GM19372 (cell line): ENCODE results near the gene COL8A1.
"Not testable (repeated sequence)": the region's sequence is repeated elsewhere in the genome, so short reads cannot be mapped to it uniquely, and the experiment has no call there.

ENCODE experiments used
- ATAC-seq: cut with Tn5 transposase; IDR thresholded peaks from one replicate; pipeline ENCODE4 v1.9.1; 2021; ENCODE audit warnings: mild to moderate bottlenecking, low read depth, moderate library complexity; ENCODE audit not compliant: unreplicated experiment

Gene COL8A1

DNA sequence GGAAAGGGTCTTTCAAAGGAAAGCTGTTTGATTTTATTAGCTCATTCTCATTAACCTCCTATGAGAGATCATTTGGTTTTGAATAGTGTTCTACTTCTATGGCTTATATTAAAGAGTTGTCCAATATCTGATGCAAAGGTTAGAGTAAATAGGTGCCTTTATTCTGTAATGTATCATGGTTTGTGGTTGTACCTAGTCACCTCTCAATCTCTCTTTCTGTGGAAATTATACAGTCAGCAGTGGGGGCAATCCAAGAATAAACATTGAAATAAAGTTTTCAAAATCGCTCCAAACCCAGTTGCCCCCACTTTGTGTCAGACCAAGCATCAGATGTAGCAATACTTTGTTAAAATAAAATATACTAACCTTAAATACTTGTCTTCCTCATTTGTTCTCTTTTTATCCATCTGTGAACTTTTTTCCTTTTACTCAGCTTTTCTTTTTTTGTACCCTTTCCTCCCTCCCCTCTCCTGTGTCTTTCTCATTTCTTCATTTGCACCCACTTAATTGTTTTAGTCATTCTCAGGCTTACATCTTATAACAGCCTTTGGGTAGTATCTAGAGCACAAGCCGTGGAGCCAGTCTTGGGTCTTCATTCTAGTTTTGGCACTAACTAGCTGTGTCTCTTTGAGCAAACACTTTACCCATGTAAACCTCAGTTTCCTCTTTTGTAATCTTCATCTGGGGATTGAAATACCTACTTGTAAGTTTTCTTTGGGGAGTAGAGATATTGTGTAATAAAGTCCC is 196.0 kb downstream of the COL8A1 start:
- no peak for ATAC-seq

DNA sequence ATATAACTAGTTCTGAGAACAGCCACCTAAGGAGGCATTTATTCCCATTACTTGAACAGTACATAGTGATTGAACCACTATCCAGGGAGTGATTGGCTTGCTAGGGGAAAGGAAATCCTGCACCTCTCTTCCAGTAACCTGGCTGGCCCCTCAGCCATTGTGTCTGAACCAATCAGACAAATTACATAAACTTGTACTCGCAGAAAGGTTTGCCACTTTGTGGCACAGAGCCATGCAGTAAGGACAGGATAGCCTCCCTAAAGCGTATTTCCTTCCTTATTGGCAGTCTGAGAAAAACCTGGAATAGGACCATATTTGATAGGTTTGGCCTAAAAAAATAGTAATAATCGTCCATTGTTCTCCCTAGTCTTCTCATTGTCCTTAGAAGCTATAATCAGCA is 198.3 kb downstream of the COL8A1 start:
- no peak for ATAC-seq

DNA sequence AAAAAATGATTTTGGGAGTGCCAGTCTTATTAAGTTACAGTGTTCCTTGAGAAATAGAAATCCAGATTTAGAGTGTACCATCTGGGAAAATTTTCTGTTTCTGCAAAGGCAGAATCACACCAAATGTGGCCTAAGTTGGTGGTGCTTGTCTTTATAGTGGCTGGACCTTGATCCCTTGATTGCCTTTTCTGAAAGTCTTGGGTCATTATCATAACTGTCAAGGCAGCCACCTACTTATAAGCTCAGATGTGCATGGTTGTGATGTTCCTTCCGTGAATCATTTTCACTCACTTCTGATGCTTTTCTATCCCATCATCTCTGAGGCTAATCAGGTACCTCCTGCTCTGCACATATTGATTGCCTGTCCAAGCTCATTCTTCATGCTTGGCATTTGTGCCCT is 199.3 kb downstream of the COL8A1 start:
- no peak for ATAC-seq

DNA sequence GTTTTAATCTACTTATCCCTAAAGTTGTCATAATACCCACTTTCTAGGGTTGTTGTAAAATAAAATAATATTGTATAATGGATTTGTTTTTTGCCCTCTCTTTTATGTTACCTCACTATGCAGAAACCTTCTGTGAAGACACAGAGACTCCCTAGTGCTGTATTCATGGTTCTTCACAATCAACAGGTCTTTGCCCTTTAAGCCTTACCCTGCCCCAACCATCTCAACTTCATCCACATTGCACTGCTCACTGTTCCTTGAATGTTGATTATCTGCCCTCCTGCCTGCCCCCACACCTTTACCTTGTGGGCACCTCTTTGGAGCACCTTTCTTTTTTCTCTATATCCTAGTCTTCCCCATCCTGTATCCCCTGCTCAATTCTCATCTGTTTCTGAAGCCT is 200.4 kb downstream of the COL8A1 start:
- ATAC-seq: no peak

DNA sequence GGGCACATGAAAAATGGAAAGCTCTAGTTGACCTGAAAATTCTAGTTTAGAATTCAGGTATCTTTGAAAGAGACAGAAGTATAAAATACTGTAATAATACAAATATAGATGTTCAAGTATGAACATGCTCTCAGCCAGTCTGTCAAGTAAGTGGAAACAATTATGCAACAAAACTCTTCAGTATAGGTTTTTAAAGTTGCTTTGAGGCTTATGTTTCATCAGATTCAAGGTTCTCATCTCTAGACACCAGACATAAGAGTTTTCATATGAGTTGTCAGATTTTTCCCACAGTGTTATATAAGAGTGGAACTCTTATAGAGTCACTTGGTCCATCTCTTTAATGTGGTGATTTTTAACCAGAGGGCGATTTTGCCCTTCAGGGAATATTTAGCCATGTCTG is 201.2 kb downstream of the COL8A1 start:
- no peak for ATAC-seq

DNA sequence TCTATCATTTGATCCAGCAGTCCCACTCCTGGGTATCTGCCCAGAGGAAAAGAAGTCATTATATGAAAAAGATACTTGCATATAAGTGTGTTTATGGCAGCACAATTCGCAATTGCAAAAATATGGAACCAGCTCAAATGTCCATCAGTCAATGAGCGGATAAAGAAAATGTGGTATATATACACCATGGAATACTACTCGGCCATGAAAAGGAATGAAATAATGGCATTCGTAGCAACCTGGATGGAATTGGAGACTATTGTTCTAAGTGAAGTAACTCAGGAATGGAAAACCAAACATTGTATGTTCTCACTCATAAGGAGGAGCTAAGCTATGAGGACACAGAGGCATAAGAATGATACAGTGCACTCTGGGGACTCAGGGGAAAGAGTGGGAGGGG is 203.6 kb downstream of the COL8A1 start:
- ATAC-seq: not testable (repeated sequence)

DNA sequence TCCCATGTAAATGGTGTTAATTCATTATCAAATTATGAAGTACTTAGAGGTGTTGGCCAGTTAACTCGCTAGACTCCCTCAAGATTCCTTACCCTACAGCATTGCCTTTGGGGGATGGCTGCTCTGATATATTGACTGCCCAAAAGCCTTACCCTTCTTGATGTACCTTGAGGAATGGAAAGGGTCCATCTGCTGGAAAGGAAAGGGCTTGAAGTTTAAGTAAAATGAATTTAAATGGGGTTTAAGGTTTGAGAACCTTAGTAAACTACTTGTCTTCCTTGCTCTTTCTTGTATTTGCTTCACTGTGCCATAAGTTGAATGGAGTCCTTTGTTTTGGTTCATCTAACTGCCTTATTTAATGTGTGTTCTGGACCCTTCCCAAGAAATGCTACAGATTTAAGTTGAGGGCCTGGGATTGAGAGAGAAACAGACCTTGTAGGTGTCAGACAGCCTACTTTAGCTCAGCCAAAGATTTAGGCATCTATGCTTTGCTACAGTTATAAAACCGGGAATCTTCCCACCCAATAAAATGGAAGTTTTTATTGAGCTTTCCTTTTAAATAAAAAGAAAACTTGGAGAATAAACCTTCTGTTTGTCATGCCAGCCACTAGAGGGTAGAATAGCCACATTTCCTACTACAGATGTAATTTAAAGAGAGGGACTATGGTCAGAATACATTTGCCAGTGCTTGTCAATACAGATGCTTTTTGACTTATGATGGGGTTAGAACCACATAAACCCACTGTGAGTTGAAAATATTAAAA is 204.6 kb downstream of the COL8A1 start:
- ATAC-seq: no peak

DNA sequence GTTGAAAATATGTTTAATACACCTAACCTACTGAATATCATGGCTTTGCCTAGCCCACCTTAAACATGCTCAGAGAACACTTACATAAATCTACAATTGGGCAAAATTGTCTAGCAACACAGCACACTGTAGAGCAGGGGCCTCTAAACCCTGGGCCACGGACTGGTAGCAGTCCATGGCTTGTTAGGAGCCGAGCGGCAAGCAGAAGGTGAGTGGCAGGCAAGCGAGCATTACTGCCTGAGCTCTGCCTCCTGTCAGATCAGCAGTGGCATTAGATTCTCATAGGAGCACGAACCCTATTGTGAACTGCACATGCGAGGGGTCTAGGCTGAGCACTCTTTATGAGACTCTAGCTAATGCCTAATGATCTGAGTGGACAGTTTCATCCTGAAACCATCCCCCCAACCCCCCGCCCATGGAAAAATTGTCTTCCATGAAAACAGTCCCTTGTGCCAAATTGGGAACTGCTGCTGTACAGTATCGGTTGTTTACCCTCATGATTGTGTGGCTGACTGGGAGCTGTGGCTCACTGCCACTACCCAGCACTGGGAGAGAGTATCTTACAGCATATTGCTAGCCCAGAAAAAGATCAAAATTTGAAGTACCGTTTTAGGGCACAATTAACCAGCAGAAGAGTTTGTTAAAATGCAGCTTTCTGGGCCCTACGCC is 205.3 kb downstream of the COL8A1 start:
- ATAC-seq: no peak

DNA sequence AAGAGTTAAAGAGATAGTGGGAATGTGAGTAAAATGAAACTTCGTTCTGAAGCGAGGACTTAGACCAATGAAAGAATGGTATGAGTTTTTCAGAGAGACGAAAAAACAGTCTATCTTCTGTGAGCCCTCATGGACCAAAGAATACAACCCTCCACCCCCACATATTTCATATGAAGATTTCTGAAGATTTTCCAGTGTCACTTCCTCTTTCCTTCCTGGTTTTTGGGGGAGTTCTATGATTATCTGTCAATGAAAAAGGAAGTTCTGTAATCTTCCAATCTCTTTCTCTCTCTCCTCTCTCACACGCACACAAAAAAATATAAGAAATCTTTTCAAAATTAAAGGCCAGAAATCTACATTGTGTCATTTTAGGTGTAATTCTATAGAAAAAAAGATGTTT is 206.9 kb downstream of the COL8A1 start:
- ATAC-seq: no peak

DNA sequence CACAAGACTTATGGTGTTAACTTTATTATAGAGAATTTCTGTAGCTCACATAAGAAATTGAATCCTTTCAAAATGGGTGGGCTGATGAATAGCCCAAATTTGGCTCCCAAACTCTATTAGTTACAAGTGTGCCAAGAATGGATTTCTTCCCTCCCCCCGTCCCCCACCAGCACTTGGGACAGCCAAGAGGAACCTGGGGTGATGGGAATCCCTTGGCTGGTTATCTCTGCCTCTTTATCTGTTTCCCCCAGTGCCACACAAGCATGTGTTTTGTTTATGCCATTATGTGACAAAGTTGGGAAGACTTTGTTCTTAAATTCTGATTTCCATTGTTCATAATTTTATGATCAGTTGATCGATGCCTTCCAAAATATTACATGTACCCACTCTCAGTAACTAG is 207.6 kb downstream of the COL8A1 start:
- no peak for ATAC-seq

DNA sequence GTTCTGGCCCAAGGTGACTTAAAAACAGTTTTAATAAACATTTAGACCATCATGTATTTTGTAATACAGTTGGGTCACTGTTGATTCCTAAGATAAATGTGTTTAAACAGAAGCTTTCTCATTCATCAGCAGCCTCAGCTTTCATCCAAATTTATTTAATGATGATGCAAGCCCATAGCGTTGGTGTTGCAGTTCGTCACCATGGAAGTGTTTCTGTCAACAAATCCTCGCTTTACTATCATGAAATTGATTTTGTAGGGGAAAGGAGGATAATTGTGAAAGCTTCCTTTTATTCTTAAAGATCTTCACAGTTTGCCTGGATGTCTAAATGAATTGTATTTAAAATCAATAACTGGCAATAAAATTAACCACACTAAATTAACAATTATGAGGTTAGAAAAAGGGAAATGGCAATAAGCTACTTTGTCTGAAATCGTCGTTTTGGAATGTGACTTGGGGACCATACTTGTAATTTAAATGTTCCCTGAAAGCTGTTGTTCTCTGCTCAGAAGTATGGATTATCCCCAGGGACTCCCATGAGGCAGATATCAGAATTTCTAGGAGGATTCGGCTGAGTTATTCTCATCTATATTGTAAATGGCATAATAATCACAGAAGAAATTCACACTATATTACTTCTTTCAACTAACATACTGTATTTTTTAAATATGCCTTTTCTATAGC is 208.2 kb downstream of the COL8A1 start:
- ATAC-seq: no peak

DNA sequence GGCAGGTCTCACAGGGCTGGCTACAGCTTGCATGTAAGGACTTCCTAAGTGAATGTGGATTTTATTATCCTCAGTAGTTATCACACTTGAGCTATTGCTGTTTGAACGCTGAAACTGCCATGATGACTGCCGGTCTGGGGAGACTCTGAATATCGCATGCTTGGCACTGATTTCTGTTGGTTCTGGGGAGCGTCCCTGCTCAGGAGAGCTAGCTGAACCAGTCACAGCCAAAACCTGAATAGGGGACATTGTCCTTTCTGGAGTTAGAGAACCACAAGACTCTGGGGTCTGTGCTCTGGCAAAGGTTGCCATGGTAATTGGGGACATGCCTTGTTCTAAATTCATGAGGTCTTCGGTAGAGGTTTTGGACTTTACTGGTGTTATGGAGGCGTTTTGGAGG is 210.0 kb downstream of the COL8A1 start:
- ATAC-seq: no peak
